Stomach (tissue), 9 donors: ENCODE measurements around the gene PMS1. TPM values are rescaled to one million over a fixed set of nuclear protein-coding genes. Genes with fewer than 3 reads are reported as not detected.

Source experiments
- DNase-seq, 2 donors: peaks; one replicate each; pipeline versions ENCODE4 v3.0.0 to v3.0.0-alpha.2; 2013 to 2019
- H3K27ac ChIP-seq, 5 donors: fragments of 200-600 bp in 4 of 5; sonication (generic) in 4 of 5; one replicate each; pipeline ENCODE4 v1.5.1; 2013 to 2019; ENCODE audit warnings: mild to moderate bottlenecking in 1 of 5, moderate library complexity in 1 of 5
- H3K27me3 ChIP-seq, 3 donors: fragments of 200-600 bp; sonication (generic); one replicate each; pipeline ENCODE4 v1.5.1; 2017 to 2019; ENCODE audit warnings: mixed run types in 1 of 3
- H3K36me3 ChIP-seq, 4 donors: fragments of 200-600 bp; sonication (generic); 1 replicate in 3 of 4; 2 replicates in 1 of 4; pipeline ENCODE4 v1.5.1; 2016 to 2019
- H3K4me1 ChIP-seq, 4 donors: fragments of 200-600 bp; sonication (generic); one replicate each; pipeline ENCODE4 v1.5.1; 2016 to 2019
- H3K4me3 ChIP-seq, 4 donors: fragments of 200-600 bp; sonication (generic) in 3 of 4; one replicate each; pipeline ENCODE4 v1.5.1; 2016 to 2019; ENCODE audit warnings: mild to moderate bottlenecking in 1 of 4
- H3K9me3 ChIP-seq, 4 donors: fragments of 200-600 bp; sonication (generic); one replicate each; pipeline ENCODE4 v1.5.1; 2016 to 2019
- EP300 ChIP-seq: sonication (generic); formaldehyde crosslinking; IDR thresholded peaks from one replicate; pipeline ENCODE4 v1.6.1; 2017; ENCODE audit warnings: antibody characterized with exemption
- POLR2A ChIP-seq, 4 donors: fragments of 450-650 bp; IDR thresholded peaks; one replicate each; pipeline ENCODE4 v1.6.1; 2016; ENCODE audit warnings: antibody characterized with exemption in 4 of 4, control low read depth in 2 of 4, mild to moderate bottlenecking in 1 of 4, moderate library complexity in 1 of 4
- POLR2AphosphoS5 ChIP-seq, 3 donors: sonication (generic); formaldehyde crosslinking; IDR thresholded peaks; one replicate each; pipeline ENCODE4 v1.6.1; 2016; ENCODE audit warnings: antibody characterized with exemption in 3 of 3
- WGBS, 5 donors: extraction: QIAGEN DNeasy Blood & Tissue Kit in 3 of 5; methylation state at CpG; one replicate each; pipeline versions ENCODE4 v1.1.5 to v1.1.7; 2013 to 2018; 5-methylcytosine and 5-hydroxymethylcytosine counted together
- intact Hi-C: fragments of 100-400 bp; cut with DNase I; formaldehyde crosslinking; loops from one replicate; pipeline ENCODE4 v1.15.1; 2023; ENCODE audit warnings: low total_unique reads
- polyA plus RNA-seq, 3 donors: library from polyadenylated mRNA; stranded (reverse); fragments of 200-250 nt; gene quantifications; one replicate each; pipeline ENCODE4 v1.2.3, GENCODE V29; 2013
- total RNA-seq, 5 donors: library from RNA; depleted of rRNA; stranded (reverse); fragments of >200 nt; gene quantifications; one replicate each; pipeline versions ENCODE4 v1.1.0 to v1.2.3, GENCODE V29; 2014 to 2016
- TF ChIP-seq, protein P1 (sequence below), 7 experiments: fragments of 450-650 bp in 4 of 7; fragments of 200-600 bp in 3 of 7; sonication (generic) in 3 of 7; IDR thresholded peaks; one replicate each; pipeline ENCODE4 v1.5.1; 2016 to 2019; ENCODE audit warnings: antibody characterized with exemption in 7 of 7, control low read depth in 2 of 7, mild to moderate bottlenecking in 1 of 7
- donor health status: healthy with polysubstance abuse.
- donor health status: Bipolar disorder and iron deficiency.
- donor health status: healthy.

The PMS1 gene
- total and polyA plus RNA-seq, 8 donors: 4.0 to 40.8 (median 15.9) TPM

DNA sequence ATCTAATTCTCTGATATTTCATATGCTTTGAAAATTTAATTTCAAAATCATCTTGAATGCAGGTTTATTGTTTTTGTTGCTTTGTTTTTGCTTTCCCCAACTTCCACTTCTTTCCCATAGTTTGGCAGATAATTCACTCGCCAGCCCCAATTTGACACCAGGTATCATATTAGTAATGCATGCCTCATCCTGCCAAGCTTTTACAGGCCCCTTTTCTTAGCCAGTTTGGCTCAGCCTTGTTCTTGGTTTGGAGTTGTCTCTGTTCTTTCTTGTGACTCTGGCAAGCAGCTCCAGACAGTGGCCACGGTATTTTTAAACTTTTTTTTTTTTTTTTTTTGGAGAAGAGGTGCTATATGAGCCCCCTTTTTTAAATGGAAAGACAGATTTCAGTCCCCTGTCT is 65.3 kb downstream of the PMS1 start:
- H3K9me3 ChIP-seq: no peaks in the 10 kb centered on the region
- intact Hi-C loops: no loop called here

DNA sequence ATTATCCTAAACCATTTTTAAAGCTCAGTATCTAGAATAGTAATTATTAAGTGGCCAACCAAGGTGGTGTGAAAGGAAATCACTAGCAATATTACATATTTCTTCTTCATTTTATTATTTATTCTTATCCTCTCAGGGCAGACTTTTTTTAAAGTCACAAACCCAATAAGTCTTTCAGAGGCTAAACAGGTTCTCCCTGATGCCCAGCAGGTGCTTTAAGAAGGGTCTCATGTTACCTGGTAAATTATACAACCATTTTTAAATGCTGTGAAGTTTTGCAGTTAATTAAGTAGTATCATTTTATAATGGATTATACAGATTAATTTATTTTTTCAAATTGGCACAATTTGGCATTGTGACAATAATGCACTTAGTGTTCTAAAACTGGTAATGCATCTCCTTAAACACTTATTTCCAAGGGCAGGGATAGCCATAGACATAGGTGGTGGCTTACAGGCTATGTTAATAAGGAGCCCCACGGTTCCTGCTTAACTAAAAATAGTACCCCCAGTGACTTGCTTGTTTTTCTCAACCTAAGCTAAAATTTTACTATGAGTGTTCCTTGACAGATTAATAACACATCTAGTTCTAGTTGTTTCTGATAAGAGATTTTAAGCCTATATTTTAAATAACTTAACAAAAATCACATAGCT is 67.0 kb downstream of the PMS1 start:
- H3K4me3 ChIP-seq: no peak overlapping the region
- 33 to 60% (median 56%) methylated on average over 1 of the region's 1 CpG for WGBS, 5 donors
- no peaks in the 10 kb centered on the region for H3K9me3 ChIP-seq
- peaks cover 0 to 64% (median 45%) of the 10 kb centered on the region in 4 donors for H3K36me3 ChIP-seq
- DNase-seq: no peak
- H3K27me3 ChIP-seq: no peaks in the 10 kb centered on the region
- no peaks in the 10 kb centered on the region for H3K4me1 ChIP-seq
- H3K27ac ChIP-seq: no peak overlapping the region
- TF ChIP-seq POLR2AphosphoS5 (IDR thresholded peaks at IDR 0.05) (no peak), POLR2A (IDR thresholded peaks at IDR 0.05) (no peak), EP300 (no peak)
- TF ChIP-seq, protein P1, sequence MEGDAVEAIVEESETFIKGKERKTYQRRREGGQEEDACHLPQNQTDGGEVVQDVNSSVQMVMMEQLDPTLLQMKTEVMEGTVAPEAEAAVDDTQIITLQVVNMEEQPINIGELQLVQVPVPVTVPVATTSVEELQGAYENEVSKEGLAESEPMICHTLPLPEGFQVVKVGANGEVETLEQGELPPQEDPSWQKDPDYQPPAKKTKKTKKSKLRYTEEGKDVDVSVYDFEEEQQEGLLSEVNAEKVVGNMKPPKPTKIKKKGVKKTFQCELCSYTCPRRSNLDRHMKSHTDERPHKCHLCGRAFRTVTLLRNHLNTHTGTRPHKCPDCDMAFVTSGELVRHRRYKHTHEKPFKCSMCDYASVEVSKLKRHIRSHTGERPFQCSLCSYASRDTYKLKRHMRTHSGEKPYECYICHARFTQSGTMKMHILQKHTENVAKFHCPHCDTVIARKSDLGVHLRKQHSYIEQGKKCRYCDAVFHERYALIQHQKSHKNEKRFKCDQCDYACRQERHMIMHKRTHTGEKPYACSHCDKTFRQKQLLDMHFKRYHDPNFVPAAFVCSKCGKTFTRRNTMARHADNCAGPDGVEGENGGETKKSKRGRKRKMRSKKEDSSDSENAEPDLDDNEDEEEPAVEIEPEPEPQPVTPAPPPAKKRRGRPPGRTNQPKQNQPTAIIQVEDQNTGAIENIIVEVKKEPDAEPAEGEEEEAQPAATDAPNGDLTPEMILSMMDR (IDR thresholded peaks at IDR 0.05): no peak
- intact Hi-C loops: no loop called here

More for the DNA sequence above, 65.3 kb downstream of the PMS1 start:
- H3K27me3 ChIP-seq: no peaks in the 10 kb centered on the region
- no peak overlapping the region for H3K4me3 ChIP-seq
- TF ChIP-seq, protein P1 (IDR thresholded peaks at IDR 0.05): no peak
- no peak for TF ChIP-seq POLR2AphosphoS5 (IDR thresholded peaks at IDR 0.05)
- TF ChIP-seq POLR2A (IDR thresholded peaks at IDR 0.05): no peak
- TF ChIP-seq EP300: no peak
- no peak overlapping the region for H3K27ac ChIP-seq
- DNase-seq: no peak
- 82 to 96% (median 93%) methylated on average over 2 of the region's 2 CpGs for WGBS, 5 donors
- H3K4me1 ChIP-seq: no peaks in the 10 kb centered on the region
- peaks cover 0 to 71% (median 55%) of the 10 kb centered on the region in 4 donors for H3K36me3 ChIP-seq

DNA sequence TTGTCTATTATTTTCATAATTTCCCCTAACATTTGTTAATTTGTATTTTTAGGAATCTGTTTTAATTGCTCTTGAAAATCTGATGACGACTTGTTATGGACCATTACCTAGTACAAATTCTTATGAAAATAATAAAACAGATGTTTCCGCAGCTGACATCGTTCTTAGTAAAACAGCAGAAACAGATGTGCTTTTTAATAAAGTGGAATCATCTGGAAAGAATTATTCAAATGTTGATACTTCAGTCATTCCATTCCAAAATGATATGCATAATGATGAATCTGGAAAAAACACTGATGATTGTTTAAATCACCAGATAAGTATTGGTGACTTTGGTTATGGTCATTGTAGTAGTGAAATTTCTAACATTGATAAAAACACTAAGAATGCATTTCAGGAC is 69.9 kb downstream of the PMS1 start:
- intact Hi-C loops: no loop called here

DNA sequence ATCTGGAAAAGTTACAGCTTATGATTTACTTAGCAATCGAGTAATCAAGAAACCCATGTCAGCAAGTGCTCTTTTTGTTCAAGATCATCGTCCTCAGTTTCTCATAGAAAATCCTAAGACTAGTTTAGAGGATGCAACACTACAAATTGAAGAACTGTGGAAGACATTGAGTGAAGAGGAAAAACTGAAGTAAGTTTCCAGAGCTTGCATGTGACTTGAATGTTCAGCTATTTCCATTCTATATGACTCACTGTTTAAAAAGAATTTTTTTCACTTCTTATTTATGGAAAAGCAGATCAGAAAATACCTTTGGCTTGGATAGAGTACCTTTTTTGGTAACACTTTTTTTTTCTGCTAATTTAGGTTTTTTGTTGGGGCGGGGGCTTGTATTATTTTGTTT is 70.7 kb downstream of the PMS1 start:
- Histone ChIP-seq H3K9me3 (no peaks in the 10 kb centered on the region), H3K4me3 (no peak overlapping the region), H3K27ac (no peak overlapping the region), H3K4me1 (no peaks in the 10 kb centered on the region), H3K36me3 (peaks cover 0 to 42% (median 25%) of the 10 kb centered on the region in 4 donors), H3K27me3 (no peaks in the 10 kb centered on the region)
- intact Hi-C loops: no loop called here
- DNase-seq: no peak
- TF ChIP-seq, protein P1 (IDR thresholded peaks at IDR 0.05): no peak
- TF ChIP-seq POLR2A (IDR thresholded peaks at IDR 0.05): no peak
- TF ChIP-seq POLR2AphosphoS5 (IDR thresholded peaks at IDR 0.05): no peak
- TF ChIP-seq EP300: no peak
- WGBS, 5 donors: 96 to 99% (median 97%) methylated on average over 3 of the region's 3 CpGs

More for the DNA sequence above, 69.9 kb downstream of the PMS1 start:
- Histone ChIP-seq H3K27ac (no peak overlapping the region), H3K4me3 (no peak overlapping the region), H3K4me1 (no peaks in the 10 kb centered on the region), H3K27me3 (no peaks in the 10 kb centered on the region), H3K9me3 (no peaks in the 10 kb centered on the region), H3K36me3 (peaks cover 0 to 46% (median 29%) of the 10 kb centered on the region in 4 donors)
- no peak for DNase-seq
- 94 to 98% (median 95%) methylated on average over 3 of the region's 3 CpGs for WGBS, 5 donors
- TF ChIP-seq EP300: no peak
- TF ChIP-seq, protein P1 (IDR thresholded peaks at IDR 0.05): no peak
- no peak for TF ChIP-seq POLR2A (IDR thresholded peaks at IDR 0.05)
- TF ChIP-seq POLR2AphosphoS5 (IDR thresholded peaks at IDR 0.05): no peak
